BJ (cell line): ENCODE results near the gene EML3. TPM values are rescaled to one million over a fixed set of nuclear protein-coding genes. Genes with fewer than 3 reads are reported as not detected.

Experiments
- CTCF ChIA-PET: fragments of 350-600 bp; formaldehyde crosslinking; extraction: SDS; loops from one replicate; lab custom pipeline; 2021; ENCODE audit warnings: antibody characterized with exemption, inconsistent platforms; lab: Yijun Ruan, JAX
- POLR2A ChIA-PET: fragments of 300-600 bp; sonication (Branson Sonifier 250); formaldehyde crosslinking; extraction: SDS; loops from one replicate; lab custom pipeline; 2021; ENCODE audit warnings: antibody characterized with exemption; lab: Charles Lee
- DNase-seq: peaks from one replicate; pipeline ENCODE4 v3.0.0-alpha.2; 2011; ENCODE audit warnings: low read depth
- H3K27me3 ChIP-seq: 2 replicates; pipeline ENCODE4 v1.6.0; 2011; ENCODE audit warnings: low read length; ENCODE audit not compliant: control insufficient read depth, insufficient read depth
- H3K36me3 ChIP-seq: 2 replicates; pipeline ENCODE4 v1.5.1; 2011; ENCODE audit warnings: low read length; ENCODE audit not compliant: control insufficient read depth, insufficient read depth
- H3K4me3 ChIP-seq: 2 replicates; pipeline ENCODE4 v1.5.1; 2011; ENCODE audit warnings: low read depth, mild to moderate bottlenecking, control low read depth, low read length
- CTCF ChIP-seq: IDR thresholded peaks from 2 replicates; pipeline ENCODE4 v1.5.1; 2011; ENCODE audit warnings: low read depth, mild to moderate bottlenecking, control low read depth, inconsistent platforms, low read length, moderate library complexity; ENCODE audit not compliant: insufficient read depth
- polyA plus RNA-seq: library from polyadenylated mRNA; depleted of rRNA; stranded (reverse); fragments of >200 nt; gene quantifications from 2 replicates; pipeline ENCODE4 v1.2.3, GENCODE V29; 2011

EML3 gene
- polyA plus RNA-seq, 1 experiment = 26.5 TPM

GRCh38 chr11:62607714-62608113 is 4.9 kb downstream of the EML3 start:
- DNase-seq = no peak
- POLR2A ChIA-PET = no interaction called here

DNA sequence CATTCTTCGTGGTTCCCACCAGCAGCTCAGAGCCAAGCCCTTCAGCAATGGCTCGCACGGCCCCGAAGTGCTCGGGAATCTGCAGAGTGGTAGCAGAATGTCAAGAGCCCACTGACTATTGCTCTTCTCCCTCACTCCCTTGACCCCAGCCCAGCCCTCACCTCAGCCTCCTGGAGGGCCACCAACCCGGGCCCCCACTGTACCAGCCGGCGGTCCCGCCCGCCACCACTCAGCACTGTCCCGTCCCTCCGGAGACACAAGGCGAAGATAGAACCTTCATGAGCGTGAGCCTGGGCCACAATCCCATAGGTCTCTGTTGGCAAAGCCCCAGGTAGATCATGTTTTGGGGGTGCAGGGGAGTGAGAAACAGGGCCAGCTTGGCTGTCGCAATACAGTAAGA is 6.7 kb downstream of the EML3 start:
- no peak for DNase-seq
- POLR2A ChIA-PET = no interaction called here
- CTCF ChIA-PET = no interaction called here
- H3K27me3 ChIP-seq = no peaks in the 10 kb centered on the region
- H3K4me3 ChIP-seq = no peak overlapping the region
- no peak for TF ChIP-seq CTCF
- peaks cover 17% of the 10 kb centered on the region for H3K36me3 ChIP-seq

More at GRCh38 chr11:62607714-62608113, 4.9 kb downstream of the EML3 start:
- Histone ChIP-seq H3K27me3 (no peaks in the 10 kb centered on the region), H3K36me3 (peaks cover 17% of the 10 kb centered on the region), H3K4me3 (no peak overlapping the region)
- TF ChIP-seq CTCF = no peak
- CTCF ChIA-PET = interaction anchor here (1.2 to 1.5 kb wide), 2 partner anchors 11 to 13 kb away, joined by 3 read pairs; no protein-coding TSS in a partner anchor

GRCh38 chr11:62605467-62605866 is 7.1 kb downstream of the EML3 start:
- peaks cover 14% of the 10 kb centered on the region for H3K36me3 ChIP-seq
- H3K27me3 ChIP-seq = no peaks in the 10 kb centered on the region
- POLR2A ChIA-PET = no interaction called here
- CTCF ChIA-PET = no interaction called here
- DNase-seq = no peak
- no peak for TF ChIP-seq CTCF
- H3K4me3 ChIP-seq = no peak overlapping the region

- ChIA-PET CTCF (interaction anchor here (0.9 kb wide), 1 partner anchor 180 kb away, joined by 3 read pairs; no protein-coding TSS in a partner anchor), POLR2A (no interaction called here)
- TF ChIP-seq CTCF = no peak
- peaks cover 12% of the 10 kb centered on the region for H3K36me3 ChIP-seq
- no peaks in the 10 kb centered on the region for H3K27me3 ChIP-seq
- no peak overlapping the region for H3K4me3 ChIP-seq
- no peak for DNase-seq
Measured at GRCh38 chr11:62604460-62605120, 8.0 kb downstream of the EML3 start.

DNA sequence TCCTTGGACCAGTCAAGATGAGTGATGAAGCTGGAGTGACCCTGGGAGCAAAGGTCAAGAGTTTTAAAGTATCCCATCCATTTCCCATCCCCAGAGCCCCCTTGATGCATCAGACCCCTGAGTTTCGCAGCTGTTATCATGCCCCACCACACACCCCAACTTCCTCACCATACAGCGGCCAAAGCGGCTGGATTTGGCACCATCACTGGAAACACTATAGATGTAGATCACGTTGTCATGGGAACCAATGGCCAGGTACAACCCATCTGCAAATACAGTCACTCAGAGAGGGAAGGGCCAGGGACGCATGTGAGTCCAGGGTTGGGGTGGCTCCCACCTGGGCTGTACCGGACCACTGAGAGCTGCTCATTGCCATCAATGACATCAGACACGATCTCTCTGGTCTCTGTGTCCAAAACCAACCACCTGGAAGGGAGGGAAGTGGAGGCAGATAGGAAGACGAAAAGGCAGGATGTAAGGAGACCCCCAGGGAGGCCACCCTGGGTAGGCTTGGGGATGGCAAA is 8.7 kb downstream of the EML3 start:
- Histone ChIP-seq H3K36me3 (peaks cover 12% of the 10 kb centered on the region), H3K4me3 (no peak overlapping the region), H3K27me3 (no peaks in the 10 kb centered on the region)
- ChIA-PET POLR2A (no interaction called here), CTCF (interaction anchor here (0.8 to 1.4 kb wide), 3 partner anchors 12 to 209 kb away, joined by 3 to 4 read pairs (median 3); partner anchors contain the start of gene TUT1)
- no peak for TF ChIP-seq CTCF
- no peak for DNase-seq
